ENCODE measurements around the gene PARD6B. TPM values are rescaled to one million over a fixed set of nuclear protein-coding genes. Genes with fewer than 3 reads are reported as not detected.

PARD6B gene
- total and polyA plus RNA-seq, 2 donors (not counting 3 experiments of a cell fraction or from before 2014, with no cell fraction given) = 0.03 TPM; not detected in 1

DNA sequence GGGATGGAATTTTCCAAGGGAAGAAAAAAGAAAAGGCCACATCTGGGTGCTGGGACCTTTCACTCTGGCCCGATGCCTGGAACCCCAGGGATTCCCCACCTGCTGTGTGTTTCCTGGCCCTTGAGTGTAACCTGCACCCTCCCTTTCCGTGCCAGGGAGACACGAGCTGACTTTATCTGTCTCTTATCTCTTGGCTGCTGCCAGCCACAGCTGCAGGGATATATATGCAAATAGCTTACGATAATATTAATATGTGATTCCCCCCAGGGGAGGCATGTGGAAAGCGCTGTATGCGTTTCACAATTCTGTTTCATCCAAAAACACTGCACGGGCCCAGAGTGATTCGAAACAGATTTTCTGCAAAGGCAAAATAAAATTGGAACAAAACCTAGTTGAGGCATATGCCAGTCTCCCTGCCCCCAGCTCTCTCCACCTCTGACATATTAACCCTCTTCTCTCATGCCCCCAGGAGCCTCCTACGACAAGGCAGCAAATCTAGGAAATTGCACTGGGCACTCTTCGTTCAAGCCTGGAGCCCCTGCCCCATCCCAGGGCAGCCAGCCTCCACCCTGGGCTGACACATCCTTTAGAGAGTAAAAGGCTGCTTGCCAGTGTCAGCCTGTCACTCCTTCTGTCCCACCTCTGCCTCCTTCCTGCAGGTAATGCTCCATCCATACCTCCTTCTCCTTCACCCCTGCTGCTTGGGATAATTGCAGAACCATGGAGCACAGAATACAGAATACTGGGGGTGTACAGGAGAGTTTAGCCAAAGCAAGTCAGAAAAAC, 41.3 kb upstream of the PARD6B start:
- DNase-seq (ENCODE audit: low read depth, low spot score) (no peak), FAIRE-seq (no peak)
- Histone ChIP-seq H4K20me1 (replicated peaks; ENCODE audit: control insufficient read depth, extremely low read depth, insufficient read depth, low read length) (no peaks in the 10 kb centered on the region), H2AFZ (ENCODE audit: low read depth, low read length) (no peak overlapping the region), H3K79me2 (ENCODE audit: control insufficient read depth, insufficient read depth, low read length) (no peaks in the 10 kb centered on the region), H3K4me1 (ENCODE audit: control insufficient read depth, extremely low read depth, insufficient read depth, low read length) (no peaks in the 10 kb centered on the region), H3K9me1 (replicated peaks; ENCODE audit: control insufficient read depth, extremely low read depth, insufficient read depth, low read length) (no peaks in the 10 kb centered on the region), H3K4me2 (ENCODE audit: insufficient read depth, low read length) (no peak overlapping the region), H3K27me3 (ENCODE audit: control insufficient read depth in 2 of 2, insufficient read depth in 2 of 2, low read length in 2 of 2) (peaks cover 34 to 41% of the 10 kb centered on the region in 2 experiments), H3K4me3 (replicated peaks in 1 of 3; ENCODE audit: insufficient read depth in 1 of 3, low read depth in 1 of 3, low read length in 3 of 3) (no peak overlapping the region), H3K36me3 (ENCODE audit: control insufficient read depth in 2 of 2, extremely low read depth in 1 of 2, insufficient read depth in 2 of 2, low read length in 2 of 2) (no peaks in the 10 kb centered on the region), H3K9ac (replicated peaks; ENCODE audit: extremely low read depth, insufficient read depth, low read length) (no peak overlapping the region), H3K9me3 (replicated peaks; ENCODE audit: control insufficient read depth, insufficient read depth, low read length) (no peaks in the 10 kb centered on the region), H3K27ac (ENCODE audit: insufficient read depth, low read depth, low read length) (no peak overlapping the region)
- intact Hi-C loops (cut with micrococcal nuclease) (no loop called here), dilution Hi-C loops (cut with MboI; ENCODE audit: extremely low pct_ligation_motif_present, low sequenced_read_pairs) (no loop called here)
- BruUV-seq (replicated peaks) = no TSS peak
- ChIA-PET POLR2A (no interaction called here), CTCF (interaction anchor here (0.6 kb wide), 1 partner anchor 54 kb away, joined by 3 read pairs; no protein-coding TSS in a partner anchor)
- TF ChIP-seq FOS (IDR thresholded peaks at IDR 0.05; ENCODE audit: borderline replicate concordance, insufficient read depth, low read length) = no peak
- TF ChIP-seq CTCF (IDR thresholded peaks at IDR 0.05; ENCODE audit: extremely low read depth in 1 of 2, insufficient read depth in 1 of 2, low read depth in 1 of 2, low read length in 2 of 2) = no peak
- TF ChIP-seq POLR2A (IDR thresholded peaks at IDR 0.05; ENCODE audit: low read depth, low read length) = no peak
- no peak for TF ChIP-seq GATA2 (IDR thresholded peaks at IDR 0.05; ENCODE audit: insufficient read depth, insufficient read length, low read depth, low read length)
- TF ChIP-seq, protein P1, sequence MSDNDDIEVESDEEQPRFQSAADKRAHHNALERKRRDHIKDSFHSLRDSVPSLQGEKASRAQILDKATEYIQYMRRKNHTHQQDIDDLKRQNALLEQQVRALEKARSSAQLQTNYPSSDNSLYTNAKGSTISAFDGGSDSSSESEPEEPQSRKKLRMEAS (IDR thresholded peaks at IDR 0.05; ENCODE audit: insufficient read depth, insufficient read length) = no peak
- no peak for TF ChIP-seq MYC (IDR thresholded peaks at IDR 0.05; ENCODE audit: low read depth, low read length)
- no peak for TF ChIP-seq JUN (IDR thresholded peaks at IDR 0.05; ENCODE audit: borderline replicate concordance, insufficient read depth, insufficient read length, low read depth)
- TF ChIP-seq POLR2AphosphoS5 (IDR thresholded peaks at IDR 0.05; ENCODE audit: insufficient read depth, low read depth, low read length) = no peak
- TF ChIP-seq EZH2 (IDR thresholded peaks at IDR 0.05; ENCODE audit: borderline replicate concordance, low read depth, low read length, severe bottlenecking) = no peak

Data from endothelial cell of umbilical vein (primary cell).